ENCODE measurements around the gene PDE11A.
A peak's percentile ranks its signal among the peaks of the same experiment; 100 is the strongest.

The PDE11A gene

DNA sequence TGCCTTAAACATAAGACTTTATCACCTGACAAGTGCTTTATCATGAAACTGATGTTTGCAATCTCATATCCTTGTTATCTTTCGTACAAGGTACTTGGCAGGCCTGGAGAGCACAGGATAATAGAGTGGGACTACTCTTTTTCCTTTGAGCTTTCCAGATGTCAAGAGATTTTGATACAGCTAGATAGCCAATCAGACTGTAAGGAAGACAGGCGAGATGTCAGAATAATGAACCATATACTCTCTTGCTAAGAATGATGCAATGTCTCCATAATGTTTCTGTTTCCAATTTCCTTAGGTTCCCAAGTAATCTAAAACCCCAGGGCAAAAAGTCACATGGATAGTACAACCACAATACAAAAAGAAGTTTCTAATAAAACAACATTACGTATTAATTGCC is 313.1 kb downstream of the PDE11A start:
- no peak for DNase-seq (ENCODE audit: low spot score)

DNA sequence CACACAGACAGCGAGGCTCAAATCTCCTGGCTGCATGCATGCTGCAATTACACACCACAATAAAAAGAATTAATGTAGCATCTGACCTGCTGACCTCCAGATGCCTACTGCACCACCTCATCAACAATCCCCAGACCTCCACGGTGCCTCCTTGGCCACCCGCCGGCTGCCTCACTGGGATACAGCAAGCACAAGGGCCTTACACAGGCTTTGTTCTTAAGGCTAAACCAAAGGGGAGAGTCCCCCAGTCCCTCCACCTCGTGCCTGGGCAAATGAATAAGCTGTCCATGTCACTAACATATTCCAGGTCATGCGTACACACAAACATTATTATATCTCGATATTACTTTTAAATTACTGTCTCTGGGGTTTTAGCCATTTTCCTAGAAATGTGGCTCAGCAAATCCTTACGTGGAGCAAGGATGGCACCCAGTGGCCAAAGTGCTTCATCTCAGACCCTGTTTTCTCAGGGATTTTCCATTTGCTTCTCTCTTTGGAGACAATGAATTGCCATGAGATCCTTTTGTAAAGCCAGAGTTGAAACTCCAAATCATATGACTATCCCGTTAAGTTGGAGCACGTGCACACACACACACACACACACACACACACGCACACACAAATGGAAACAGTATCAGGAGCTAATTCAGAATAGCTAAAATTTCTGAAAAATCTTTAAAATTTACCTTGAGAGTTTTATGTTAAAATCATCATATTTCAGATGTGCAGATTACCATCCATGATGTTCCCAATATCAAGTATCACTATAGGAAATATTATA is 313.8 kb downstream of the PDE11A start:
- DNase-seq (ENCODE audit: low spot score), result peak; percentile 29

DNA sequence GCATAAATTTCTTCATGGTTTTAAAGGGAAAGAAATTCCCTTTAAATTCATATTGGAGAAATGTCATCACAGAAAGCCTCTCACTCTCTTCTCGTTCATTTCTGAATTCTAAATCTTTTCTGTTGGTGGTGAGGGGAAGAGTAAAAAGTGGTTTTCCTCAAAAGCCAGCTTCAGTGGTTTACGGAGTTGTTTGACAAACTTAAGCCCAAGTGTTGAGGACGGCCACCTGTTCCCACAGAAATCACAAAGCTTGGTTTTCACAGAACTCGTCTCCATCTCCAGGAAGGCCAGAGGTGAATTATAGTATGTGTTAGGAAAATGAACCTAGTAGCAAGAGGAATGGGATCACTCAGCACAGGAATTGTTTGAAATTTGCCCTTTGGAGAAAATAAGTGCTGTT is 316.2 kb downstream of the PDE11A start:
- DNase-seq (ENCODE audit: low spot score), result no peak

DNA sequence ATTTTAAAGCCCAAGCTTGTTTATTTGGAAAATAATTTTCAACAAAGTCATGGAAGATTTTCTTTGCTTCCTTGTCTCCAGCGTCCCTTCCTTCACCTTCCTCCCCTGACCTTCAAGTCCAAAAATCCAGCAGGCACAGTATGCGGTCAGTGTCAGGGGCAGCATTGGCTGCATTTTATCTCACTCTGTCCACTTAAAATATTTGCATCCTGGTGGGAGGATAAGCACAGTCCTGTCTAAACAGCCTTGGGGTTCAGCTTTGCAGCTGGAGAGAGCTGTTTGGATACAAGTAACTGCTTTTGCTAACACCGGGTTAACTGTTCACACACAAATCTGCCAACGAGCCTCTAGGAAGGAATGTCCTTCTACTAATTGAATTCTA is 318.1 kb downstream of the PDE11A start:
- no peak for DNase-seq (ENCODE audit: low spot score)

DNA sequence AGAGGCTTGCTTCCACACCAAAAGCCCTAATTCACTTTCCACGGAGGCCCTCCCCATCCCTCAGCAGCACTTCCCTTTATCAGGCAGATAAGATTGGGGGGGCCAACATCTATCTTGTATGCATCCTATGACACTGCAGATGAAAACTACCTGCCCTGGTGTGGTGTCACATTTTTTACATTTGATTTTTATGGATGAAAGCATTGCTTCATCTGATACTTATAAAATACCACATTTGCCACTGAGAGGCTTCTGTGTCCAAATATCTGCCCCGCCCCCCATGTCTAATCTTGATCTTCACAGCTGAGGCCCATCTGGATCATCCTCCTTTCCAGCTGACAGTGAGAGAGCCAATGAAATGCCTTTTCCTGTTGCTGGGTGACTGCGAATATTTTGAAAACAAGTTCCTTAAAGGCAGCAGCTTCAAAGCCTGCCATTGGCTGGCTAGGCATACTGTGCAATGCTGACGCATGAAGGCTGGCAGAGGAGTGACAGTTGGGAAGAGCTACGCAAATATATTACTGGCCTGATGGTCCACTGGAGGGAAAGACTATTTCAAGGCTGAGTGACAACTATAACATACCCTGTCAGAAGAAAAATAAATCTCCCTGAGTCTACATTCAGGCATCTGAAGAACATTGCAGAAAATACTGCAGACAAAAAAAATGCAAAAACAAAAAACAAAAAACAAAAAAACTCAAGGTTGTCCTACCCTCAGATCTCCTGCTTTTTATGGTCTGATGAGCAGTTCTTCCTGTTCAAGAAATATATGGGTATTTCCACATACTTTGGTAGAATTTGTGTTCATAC is 318.7 kb downstream of the PDE11A start:
- DNase-seq (ENCODE audit: low spot score), result peak; percentile 54

DNA sequence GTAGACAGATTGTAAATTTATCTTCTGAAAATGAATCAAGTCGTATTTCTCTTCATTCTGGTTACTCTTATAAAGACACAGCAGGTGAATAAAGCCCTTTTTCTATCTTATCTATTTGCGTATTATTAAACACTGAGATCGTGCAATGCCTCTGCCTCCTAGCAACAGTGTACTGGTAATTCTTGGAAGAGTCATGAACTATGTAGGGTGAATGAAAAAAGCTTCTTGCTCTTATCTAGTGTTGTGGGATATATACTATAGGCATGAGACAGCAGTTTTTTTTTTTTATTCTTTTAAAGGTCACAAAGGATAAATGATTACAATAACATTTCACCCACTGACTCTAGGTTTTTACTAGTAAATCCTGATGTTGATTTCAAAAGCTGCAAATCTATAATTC is 324.2 kb downstream of the PDE11A start:
- no peak for DNase-seq (ENCODE audit: low spot score)

DNA sequence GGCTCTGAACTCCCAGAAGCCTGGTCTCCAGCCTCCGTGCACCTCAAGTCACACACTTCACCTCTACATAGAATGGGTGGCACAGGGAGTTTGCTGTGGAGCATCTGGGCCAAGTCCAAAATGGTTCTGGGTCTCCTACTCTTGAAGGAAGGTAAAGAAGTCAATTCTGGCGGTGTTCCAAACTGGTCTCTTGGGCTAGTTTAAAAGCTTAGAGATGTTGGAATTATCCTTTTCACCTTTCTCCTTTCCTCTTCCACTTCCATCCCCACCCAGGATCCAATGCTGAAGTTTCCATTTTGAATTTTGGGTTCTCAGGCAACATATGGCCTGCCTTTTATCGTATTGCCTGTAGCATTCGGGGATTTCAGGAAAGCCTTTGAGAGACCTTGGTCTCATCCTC is 325.2 kb downstream of the PDE11A start:
- no peak for DNase-seq (ENCODE audit: low spot score)

DNA sequence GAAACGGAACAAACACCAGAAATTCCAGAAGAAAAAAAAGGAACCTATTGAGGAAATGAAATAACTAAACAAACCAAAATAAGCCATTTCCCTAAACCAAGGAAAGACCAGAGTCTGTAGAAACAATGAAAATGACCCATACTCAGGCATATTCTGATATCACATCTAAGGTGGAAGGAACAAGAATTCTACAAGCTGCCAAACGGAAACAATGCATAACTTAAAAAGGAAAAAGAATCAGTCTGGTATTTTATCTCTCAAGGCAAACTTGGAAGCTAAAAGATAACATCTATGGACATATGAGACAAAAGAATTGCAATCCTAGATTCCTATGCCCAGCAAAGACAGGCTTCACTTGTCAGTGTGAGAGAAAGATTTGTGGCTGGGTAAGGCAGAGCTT is 326.2 kb downstream of the PDE11A start:
- DNase-seq (ENCODE audit: low spot score), result no peak

DNA sequence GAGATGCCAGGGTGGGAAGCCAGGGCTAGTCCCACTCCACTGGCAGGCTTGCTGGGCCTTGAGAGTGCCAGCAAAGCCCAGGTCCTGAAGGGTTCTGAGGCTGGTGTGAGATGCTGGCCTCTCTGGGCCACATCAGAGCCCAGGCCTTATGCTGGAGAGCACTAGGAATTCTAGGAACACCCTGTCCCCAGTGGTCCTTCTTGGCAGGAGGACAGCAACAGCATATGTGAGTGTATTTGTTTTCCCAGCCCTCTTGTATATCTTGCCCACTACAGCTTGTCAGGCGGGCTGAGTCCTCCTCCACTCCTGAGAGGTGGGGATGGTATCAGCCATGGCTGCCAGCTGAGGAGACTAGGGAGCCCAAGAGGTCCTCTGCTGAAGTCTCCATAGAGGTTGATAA is 327.0 kb downstream of the PDE11A start:
- DNase-seq (ENCODE audit: low spot score), result no peak

DNA sequence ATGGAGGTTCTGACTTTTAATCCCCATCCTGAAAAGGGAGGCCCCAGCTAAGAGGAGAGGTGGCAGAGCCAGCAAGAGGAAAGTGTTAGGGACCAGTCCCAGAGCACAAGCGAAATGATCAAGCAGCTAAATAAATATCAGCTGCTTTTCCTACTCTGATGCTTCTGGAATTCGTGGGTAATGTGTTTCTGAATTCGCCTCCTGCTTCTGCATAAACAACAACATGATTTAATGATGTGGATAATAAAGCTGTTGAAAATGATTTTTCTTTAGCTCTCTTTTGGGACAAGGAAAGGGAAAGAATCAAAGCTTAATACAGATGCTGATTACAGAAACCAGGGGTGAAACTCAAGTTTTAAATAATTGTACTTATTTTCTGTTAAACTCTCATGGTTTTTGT is 329.7 kb downstream of the PDE11A start:
- DNase-seq (ENCODE audit: low spot score), result no peak

DNA sequence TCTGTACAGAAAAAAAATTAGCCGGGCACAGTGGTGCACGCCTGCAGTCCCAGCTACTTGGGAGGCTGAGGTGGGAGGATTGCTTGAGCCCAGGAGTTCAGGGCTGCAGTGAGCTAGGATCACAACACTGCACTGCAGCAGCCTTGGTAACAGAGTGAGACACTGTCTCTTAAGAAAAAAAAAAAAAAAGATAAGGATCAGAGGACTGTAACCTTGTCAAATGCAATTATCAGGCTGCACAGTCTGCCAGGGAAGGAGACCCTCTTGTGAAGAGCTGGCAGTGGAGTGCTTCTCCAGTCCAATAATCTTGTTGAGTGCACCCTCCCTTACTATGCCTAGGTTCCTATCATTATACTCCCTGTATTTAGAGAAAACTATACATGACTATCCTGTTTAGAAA is 330.7 kb downstream of the PDE11A start:
- DNase-seq (ENCODE audit: low spot score), result no peak

DNA sequence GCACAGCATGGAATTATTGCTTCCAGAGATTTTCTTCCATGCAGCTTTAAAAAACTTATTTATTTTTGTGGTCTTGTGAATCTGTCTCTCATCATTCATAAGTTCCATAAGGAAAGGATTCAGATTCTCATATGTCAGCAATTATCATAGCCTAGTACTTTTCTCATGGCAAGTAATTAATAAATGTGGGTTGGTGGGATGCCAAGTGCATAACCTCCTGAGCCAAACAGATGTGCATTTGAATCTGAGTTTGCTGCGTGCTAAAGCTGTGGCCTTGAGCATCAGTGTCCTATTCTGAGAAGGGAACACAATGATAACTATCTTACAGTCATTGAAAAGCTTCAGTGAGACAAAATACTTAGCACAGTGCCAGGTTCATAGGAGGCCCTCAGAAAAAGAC is 331.9 kb downstream of the PDE11A start:
- no peak for DNase-seq (ENCODE audit: low spot score)

DNA sequence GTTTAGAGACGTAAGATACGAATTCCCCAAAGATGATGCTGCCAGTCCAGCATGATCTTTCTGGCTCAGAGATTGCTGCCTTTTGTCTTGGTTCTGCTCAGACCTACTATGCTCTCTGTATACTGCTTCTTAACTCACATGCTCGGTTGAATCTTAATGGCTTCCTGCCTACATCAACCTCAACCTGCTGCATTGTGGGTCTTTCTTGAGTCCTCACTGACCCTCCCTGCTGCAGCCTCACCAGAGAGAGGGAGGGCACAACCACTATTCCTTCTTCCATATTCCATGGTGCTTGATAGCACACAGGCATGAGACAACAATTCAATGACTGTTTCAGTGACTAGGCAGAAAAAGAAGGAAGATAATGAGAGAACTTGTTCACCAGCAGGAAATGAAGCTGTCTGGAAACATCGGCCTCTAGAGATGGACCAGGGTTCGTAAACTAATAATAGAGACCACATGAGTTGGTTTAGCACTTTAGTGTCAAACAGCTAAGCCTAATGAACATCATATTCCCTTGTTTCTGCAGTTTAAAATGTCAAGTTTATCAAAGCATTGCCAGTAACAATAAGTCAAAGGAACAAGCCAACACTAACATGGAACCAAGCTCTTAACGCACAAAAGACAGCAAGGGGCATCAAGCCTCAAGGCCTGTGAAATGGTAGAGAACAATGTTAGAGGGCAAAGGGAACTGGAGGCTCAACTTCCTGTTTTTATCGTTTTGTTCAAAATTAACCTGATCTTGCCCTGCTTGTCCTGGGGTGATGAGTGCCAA is 333.9 kb downstream of the PDE11A start:
- no peak for DNase-seq (ENCODE audit: low spot score)

DNA sequence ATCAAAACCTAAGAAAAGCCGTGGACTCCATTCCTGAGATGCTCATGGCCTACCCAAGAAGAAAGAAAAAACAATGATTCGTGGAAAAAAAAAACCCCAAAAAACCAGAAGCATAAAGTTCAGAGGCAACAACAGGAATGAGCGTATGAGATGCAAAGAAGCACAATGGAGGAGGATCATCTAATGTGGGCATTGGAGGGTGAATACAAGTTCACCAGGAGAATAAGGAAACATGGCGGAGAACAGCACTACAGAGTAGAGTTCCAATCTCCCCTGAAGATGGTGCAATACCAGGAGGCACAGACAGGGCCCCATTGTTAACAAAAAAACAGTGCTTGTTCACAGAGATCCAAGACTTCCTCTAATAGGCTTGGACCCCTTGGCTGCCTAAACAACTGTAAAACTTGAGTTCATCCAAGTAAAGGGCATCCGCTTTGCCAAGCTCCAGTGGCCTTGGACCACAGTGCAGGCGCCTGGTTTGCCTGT is 337.2 kb downstream of the PDE11A start:
- DNase-seq (ENCODE audit: low spot score), result no peak

DNA sequence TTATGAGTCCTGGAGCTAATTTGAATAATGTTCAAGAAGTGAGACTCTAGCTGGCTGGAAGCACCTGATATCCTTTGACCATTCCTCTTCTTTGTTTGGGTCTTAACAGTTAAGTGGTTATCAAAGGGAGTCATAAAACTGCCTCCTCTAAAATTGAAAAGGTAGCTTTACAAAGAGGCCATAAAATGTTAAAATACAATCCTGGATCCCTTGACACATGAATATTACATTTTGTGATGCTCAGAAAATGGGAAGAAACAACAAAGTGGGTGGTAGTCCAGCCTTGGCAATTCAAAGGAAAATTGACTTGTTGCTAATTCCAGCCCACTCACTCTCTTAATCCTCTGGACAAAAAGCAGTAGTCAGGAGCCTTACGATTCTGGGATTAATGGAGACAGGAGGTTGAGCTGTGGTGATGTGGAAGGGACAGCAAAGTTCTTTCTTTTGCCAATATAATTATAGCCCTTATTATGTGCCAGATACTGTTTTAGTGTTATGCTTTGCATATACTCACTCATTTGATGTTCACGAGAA is 339.2 kb downstream of the PDE11A start:
- no peak for DNase-seq (ENCODE audit: low spot score)

DNA sequence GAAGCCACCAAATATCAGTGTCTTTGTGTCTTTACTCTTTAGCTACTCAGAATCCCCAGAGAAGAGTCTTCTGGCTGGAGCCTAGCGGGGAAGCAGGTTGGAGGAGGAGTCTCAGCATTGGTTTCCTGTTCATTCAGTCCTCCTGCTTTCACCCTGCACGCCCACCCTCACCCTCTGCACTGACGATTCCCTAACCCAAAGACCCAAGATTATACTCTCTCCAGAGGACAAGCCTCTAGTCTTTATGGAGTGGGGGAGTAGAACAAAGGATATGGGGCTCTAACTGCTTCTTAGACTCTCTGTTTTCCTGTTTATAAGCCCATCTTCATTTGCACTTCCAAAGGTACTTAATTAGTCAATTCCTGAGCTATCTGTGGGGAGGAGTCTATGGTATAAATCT is 341.2 kb downstream of the PDE11A start:
- no peak for DNase-seq (ENCODE audit: low spot score)

DNA sequence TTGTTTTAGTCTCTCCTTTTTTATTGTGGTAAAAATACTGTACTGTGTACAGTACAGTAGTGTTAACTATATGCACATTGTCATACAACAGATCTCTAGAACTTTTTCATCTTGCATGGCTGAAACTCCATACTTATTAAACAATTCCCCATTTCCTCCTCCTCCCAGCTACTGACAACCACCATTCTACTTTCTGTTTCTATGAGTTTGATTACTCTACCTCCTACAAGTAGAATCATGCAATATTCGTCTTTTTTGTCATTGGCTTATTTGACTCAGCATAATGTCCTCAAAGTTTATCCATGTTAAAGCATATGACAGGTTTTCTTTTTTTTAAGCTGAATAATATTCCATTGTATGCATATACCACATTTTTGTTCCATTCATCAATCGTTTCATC is 341.8 kb downstream of the PDE11A start:
- DNase-seq (ENCODE audit: low spot score), result no peak

DNA sequence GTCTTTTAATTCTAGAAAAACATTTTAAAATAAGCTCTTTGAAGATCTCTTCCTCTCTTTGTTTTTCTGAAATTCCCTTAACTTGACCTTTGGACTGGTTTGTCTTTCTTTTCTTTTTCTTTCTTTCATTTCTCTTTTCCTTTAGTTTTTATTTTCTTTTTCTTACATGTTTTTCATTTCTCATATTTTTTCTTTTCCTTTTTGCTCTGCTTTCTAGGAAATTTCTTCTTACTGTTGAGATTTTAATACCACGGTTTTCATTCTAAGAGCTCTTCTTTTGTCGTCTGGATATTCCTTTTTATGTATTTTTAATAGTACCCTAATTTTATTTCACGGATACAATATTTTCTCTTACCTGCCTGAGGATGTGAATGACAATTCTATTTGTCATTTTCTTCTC is 342.2 kb downstream of the PDE11A start:
- DNase-seq (ENCODE audit: low spot score), result no peak

DNA sequence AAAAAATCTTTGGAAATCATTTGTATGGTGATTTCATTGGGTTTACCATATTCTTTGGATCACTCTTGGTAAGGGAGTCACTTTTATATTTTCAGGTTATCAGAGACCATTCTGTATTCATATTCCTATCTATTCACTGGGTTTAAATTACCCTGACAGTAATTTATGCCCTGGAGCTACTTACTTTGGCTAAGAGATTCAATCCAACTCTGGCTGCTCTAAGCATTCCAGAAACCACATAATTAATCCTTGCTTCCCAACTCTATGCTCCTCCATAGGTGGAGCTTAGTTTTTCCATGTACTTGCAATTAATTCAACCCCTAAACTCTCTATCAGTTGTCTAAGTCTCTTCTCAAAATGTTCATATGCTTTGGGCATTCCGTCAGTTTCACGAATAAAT is 343.7 kb downstream of the PDE11A start:
- no peak for DNase-seq (ENCODE audit: low spot score)

DNA sequence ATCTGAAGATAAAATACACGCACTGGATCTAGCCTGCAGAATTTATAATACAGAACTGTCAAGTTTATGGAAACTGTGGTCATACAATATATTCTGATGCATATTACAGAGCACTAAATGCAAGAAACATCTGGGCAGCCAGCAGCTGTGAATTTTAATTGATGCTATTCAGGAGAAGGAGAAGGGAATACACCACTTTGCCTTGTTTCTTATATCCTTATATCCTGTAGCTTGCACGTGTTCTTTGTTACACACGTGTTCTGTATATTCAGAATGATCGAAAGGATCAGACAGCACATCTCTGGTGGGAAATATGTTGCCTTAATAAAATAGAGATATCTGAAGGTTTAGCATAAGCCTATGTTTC is 344.2 kb downstream of the PDE11A start:
- DNase-seq (ENCODE audit: low spot score), result no peak

DNA sequence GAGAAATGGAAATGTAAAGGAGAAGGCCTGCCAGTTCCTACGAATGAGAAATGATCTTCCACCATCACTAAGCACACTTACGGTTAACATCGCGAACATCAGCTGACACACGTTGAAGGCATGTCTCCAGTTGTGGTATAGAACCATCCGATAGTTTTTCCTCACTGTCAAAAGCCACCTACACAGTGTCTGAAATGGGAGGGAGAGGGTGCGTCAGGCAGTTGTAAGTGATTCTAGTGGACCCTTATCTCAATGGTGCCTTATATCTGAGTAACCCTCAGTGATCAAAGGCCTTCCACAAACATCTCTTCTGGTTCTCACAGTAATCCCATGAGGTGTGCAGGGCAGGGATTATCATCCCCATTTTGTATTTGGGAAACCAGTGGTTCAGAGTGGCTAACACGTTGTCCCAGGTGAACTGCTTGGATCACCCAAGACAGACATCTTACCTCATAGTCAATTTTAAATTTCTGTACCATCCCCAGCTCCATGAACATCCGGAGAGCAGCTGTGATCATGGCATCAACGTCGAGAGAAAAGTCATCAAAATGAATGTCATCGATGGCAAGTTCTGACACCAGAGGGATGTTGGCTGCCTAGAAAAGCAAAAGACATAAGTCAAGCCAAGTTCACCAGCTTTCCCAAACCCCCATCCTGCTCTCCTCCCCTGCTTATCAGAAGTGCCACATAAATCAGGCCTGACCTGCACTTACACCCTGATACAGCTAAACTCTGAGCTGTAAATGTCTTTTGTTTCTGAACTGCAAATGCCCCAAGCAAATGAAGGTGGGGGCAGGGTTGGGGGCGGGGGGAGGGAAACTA is 344.8 kb downstream of the PDE11A start:
- no peak for DNase-seq (ENCODE audit: low spot score)

DNA sequence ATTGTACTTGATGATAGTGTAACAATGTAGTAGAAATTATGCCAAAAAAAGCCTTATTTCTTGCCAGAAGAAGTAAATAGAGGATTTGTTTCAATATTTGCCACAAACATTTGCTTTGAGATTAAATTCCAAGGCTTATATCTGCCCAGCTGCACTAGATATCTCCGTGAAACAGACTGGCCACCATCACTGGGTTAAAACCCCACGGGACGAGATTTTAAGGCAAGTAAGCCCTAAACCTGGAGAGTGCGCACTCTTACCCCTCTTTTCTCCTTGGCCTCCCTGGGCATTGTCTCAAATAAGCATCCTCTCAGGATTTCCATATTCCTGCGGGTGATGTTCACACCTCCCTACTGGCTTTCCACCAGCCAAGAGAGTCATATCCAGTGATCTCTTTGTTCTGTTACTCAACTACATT is 345.6 kb downstream of the PDE11A start:
- DNase-seq (ENCODE audit: low spot score), result no peak
